ENCODE measurements around the gene MAB21L3. TPM values are rescaled to one million over a fixed set of nuclear protein-coding genes. Genes with fewer than 3 reads are reported as not detected.

MAB21L3 gene
- total and polyA plus RNA-seq, 2 experiments from 2014 or later, result not detected

DNA sequence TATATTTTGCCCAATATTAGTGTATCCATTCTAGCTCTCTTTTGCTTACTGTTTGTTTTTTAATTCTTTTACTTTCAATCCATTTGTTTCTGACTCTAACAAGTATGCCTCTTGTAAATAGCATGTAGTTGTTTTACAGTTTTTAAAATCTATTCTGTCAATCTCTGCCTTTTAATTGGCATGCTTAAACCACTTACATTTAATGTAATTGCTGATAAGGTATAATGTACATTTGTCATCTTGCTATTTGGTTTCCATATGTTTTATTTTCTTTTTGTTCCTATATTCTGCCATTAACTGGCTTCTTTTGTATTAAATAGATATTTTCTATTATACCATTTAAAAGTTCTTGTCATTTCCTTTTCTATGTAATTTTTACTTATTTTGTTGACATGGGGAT is 16.2 kb upstream of the MAB21L3 start:
- ATAC-seq, result no peak
- no peak for DNase-seq (ENCODE audit: low spot score)
- H3K4me3 ChIP-seq, result no peak overlapping the region

More for the DNA sequence above, 16.2 kb upstream of the MAB21L3 start:
- Mint-ChIP-seq H3K9me3 (peaks cover 11% of the 10 kb centered on the region), H3K36me3 (ENCODE audit: low read depth) (peaks cover 3% of the 10 kb centered on the region), H3K27me3 (ENCODE audit: insufficient read depth, low read depth, poor library complexity) (peaks cover 3% of the 10 kb centered on the region), H3K27ac (no peak overlapping the region), H3K4me3 (no peak overlapping the region), H3K4me1 (no peaks in the 10 kb centered on the region)
- H3K36me3 ChIP-seq (ENCODE audit: insufficient read depth), result no peaks in the 10 kb centered on the region
- no peaks in the 10 kb centered on the region for H4K20me1 ChIP-seq (replicated peaks; ENCODE audit: insufficient read depth)
- H3K27me3 ChIP-seq (ENCODE audit: insufficient read depth), result no peaks in the 10 kb centered on the region
- H3K9me2 ChIP-seq (ENCODE audit: insufficient read depth), result 0 out of 2 replicates have a peak, but pooled peaks cover 10% of the 10 kb centered on the region
- H3K27ac ChIP-seq (ENCODE audit: low read depth), result no peak overlapping the region
- no peaks in the 10 kb centered on the region for H3K4me1 ChIP-seq (ENCODE audit: insufficient read depth)
- no peak overlapping the region for H2AFZ ChIP-seq
- H3K4me2 ChIP-seq, result no peak overlapping the region
- no peaks in the 10 kb centered on the region for H3K79me2 ChIP-seq (replicated peaks; ENCODE audit: insufficient read depth)
- no peaks in the 10 kb centered on the region for H3F3A ChIP-seq (replicated peaks; ENCODE audit: low read depth)
- no peak for TF ChIP-seq ETS1 (IDR thresholded peaks at IDR 0.05)
- no peak for TF ChIP-seq EZH2 (IDR thresholded peaks at IDR 0.05; ENCODE audit: low read depth, unreplicated experiment)
- TF ChIP-seq NANOG (IDR thresholded peaks at IDR 0.05; ENCODE audit: borderline replicate concordance), result no peak
- TF ChIP-seq POLR2AphosphoS5 (IDR thresholded peaks at IDR 0.05; ENCODE audit: low read depth), result no peak
- TF ChIP-seq ZNF331 (CRISPR knock-in tag; IDR thresholded peaks at IDR 0.05; ENCODE audit: low read depth), result no peak
- TF ChIP-seq ZNF114 (CRISPR knock-in tag; IDR thresholded peaks at IDR 0.05), result no peak
- TF ChIP-seq EZH2phosphoT487 (IDR thresholded peaks at IDR 0.05; ENCODE audit: unreplicated experiment), result no peak
- no peak for TF ChIP-seq ZNF462 (CRISPR knock-in tag; IDR thresholded peaks at IDR 0.05)
- no peak for TF ChIP-seq JUNB (IDR thresholded peaks at IDR 0.05; ENCODE audit: unreplicated experiment)
- TF ChIP-seq REST (IDR thresholded peaks at IDR 0.05; ENCODE audit: unreplicated experiment), result no peak
- TF ChIP-seq, protein P1, sequence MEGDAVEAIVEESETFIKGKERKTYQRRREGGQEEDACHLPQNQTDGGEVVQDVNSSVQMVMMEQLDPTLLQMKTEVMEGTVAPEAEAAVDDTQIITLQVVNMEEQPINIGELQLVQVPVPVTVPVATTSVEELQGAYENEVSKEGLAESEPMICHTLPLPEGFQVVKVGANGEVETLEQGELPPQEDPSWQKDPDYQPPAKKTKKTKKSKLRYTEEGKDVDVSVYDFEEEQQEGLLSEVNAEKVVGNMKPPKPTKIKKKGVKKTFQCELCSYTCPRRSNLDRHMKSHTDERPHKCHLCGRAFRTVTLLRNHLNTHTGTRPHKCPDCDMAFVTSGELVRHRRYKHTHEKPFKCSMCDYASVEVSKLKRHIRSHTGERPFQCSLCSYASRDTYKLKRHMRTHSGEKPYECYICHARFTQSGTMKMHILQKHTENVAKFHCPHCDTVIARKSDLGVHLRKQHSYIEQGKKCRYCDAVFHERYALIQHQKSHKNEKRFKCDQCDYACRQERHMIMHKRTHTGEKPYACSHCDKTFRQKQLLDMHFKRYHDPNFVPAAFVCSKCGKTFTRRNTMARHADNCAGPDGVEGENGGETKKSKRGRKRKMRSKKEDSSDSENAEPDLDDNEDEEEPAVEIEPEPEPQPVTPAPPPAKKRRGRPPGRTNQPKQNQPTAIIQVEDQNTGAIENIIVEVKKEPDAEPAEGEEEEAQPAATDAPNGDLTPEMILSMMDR (conservative IDR thresholded peaks at IDR 0.05; ENCODE audit: low read depth in 2 of 2), result no peak

Measured in GM23338 (cell line).